CD4-positive, alpha-beta T cell treated with Interleukin-17A for 4 hours (primary cell): ENCODE data around the gene SPATS2L.

Experiments
- DNase-seq: peaks from one replicate; pipeline ENCODE4 v3.0.0-alpha.2; 2020; ENCODE audit warnings: mixed read lengths

SPATS2L gene

GRCh38 chr2:200297100-200297499 is 9.4 kb upstream of the SPATS2L start:
- no peak for DNase-seq

GRCh38 chr2:200297989-200298388 is 8.5 kb upstream of the SPATS2L start:
- DNase-seq: no peak

DNA sequence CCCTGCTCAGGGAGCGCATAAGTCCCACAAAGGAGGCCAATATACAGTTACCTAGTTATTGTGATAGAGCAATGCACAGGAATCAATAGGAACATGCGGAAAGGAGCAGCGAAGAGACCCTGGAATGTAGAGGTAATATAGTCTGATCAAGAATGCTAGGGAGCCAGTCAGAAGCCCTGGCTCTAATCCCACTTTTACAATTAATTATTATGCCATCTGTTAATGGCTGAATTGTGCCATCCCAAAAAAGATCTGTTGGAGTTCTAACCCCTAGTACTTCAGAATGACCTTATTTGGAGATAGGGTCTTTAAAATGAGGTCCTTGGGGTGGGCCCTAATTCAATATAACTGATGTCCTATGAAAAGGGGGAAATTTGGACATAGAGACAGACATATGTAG is 7.7 kb upstream of the SPATS2L start:
- no peak for DNase-seq

DNA sequence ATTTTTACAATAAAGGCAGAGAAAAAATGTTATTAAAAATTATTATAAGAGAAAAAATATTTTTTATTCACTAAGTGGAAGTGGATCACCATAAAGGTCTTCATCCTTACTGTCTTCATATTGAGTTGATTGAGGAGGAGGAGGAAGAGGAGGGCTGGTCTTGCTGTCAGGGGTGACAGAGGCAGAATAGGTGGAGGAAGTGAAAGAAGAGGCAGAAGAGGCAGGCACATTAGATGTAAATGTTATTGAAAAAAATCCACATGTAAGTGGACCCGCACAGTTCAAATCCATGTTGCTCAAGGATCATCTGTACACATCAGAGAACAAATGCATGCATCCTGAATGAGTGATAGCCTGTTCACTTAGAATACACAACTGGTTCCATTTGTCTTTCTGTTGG is 6.4 kb upstream of the SPATS2L start:
- no peak for DNase-seq

- no peak for DNase-seq
Measured at GRCh38 chr2:200300638-200301314, 5.7 kb upstream of the SPATS2L start.

DNA sequence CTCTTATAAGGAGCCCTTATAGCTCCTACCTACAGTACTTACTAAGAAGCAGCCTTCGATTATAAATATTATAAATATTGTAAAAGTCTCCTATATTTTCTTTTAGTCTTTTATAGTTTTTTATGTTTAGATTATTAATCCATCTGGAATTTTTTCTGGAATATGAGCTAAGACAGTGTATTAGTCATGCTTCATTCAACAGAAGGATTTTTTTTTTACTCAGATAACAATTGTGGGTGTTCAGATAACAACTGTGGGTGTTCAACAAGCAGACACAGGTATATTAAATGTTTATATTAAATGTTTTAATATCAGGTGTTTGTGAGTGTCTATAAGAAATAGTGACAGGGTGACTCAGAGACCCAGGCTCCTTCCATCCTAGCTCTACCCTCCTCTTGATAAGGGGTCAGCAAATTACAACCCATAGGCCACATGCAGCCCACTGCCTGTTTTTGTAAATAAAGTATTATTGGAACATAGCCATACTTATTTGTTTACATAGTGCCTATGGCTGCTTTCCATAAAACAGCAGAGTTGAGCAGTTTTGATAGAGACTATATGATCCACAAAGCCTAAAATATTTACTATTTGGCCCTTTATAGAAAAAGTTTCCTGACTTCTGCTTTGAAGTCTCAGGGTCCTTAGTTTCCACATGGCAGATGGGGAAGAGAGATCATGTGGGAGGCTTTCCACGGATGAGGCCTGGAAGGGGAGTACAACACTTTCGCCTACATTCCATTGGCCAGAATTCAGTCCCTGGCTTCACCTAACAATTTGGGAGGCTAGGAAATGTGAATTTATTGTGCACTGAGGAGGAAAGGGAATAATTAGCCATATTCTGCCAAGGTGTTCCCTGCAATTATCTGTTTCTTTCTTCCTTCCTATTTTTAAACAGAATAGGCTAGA is 4.3 kb upstream of the SPATS2L start:
- DNase-seq: no peak

GRCh38 chr2:200302940-200303727 is 3.4 kb upstream of the SPATS2L start:
- no peak for DNase-seq

- peak; percentile 16 for DNase-seq
Measured at GRCh38 chr2:200305797-200306195, 697 bp upstream of the SPATS2L start.

DNA sequence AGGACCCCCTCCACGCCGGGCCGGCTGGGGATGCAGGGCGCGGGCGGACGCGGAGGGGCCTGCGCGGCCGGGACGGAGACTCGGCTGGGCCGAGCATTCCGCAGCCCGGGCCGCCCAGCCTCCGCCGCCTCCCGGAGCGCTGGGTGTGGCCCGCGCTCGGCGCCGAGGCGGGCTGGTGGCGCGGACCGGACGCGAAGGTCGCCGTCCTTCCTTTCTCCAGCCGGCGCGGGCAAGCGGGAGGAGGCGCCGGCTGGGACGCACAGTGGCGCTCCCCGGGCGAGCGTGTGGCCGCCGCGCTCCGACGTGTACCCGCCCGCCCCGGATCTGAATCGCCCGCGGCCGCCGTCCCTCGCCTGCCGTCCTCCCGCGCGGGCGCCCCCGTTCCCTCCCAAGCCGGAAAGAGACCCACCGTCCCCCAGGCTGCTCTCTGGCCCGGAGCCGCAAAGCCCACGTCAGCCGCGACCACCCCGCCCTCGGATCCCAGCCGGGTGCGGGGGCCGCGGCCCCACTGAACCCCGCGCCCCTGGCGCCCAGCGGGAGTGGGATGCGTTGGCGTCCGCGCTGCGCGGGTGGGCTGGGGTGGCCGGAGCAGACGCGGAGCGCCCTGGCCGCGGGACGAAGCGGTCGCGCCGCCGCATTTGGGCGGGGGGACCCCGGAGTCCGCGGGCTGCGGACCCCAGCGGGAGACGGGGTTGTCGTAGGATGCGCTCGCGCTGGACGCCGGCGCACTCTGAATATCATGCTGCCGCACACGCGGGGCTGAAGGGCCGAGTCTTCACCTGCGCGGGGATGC is 634 bp downstream of the SPATS2L start:
- peak; percentile 39 for DNase-seq

- DNase-seq: peak; percentile 55
Measured at GRCh38 chr2:200307724-200308545, 1.4 kb downstream of the SPATS2L start.

- DNase-seq: no peak
Measured at GRCh38 chr2:200308546-200309295, 2.2 kb downstream of the SPATS2L start.

DNA sequence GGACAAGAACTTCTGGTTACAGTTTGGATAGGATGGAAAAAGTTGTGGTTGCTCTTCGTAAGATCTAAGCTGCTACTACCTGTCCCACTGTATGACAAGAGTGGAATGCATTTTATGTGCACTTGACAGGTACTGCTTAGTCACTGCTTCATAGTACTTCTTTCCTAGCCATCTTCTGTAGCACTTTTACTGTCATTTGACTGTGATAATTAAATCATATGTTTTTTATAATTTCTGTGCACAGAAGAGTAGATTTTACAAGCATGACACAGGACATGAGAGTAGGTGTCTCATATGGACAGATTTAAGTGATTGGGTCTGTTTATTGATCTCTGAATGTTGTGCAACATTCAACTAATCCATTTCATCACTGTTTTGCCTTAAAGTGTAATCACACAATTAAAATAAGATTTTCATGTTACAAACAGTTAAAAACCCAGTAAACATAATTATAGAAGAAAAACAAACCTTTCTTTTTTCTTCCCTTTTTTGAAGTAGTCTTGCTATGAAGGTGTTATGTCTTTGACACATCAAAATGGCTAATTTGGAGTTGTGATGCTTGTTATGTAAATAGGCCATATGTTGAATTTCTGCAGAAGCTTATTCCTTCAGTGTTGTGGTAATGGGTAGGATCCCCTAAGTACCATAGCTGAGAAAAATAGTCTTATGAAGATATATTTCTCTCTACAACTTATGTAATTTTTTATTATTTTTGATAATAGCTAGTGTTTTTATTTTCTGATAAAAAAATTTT is 3.0 kb downstream of the SPATS2L start:
- no peak for DNase-seq

DNA sequence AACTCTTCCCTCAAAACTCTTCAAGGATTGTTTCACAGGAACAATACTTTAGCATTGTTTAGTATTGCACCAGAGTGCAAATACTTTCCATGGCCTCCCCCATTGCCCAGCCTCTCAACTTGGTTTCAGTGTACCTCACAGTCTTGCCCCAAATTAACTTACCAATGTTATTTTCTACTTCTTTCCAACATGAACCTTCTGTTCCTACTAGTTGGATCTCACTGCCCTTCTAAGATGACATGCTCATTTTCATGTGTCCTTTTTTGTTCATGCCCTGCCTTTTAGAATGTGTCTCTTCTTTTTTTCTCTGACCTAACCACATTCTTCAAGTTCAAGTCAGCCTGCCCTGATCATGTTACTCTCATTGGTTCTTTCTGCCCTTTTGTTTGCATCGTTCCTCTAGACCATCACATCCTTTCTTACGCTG is 4.1 kb downstream of the SPATS2L start:
- no peak for DNase-seq

DNA sequence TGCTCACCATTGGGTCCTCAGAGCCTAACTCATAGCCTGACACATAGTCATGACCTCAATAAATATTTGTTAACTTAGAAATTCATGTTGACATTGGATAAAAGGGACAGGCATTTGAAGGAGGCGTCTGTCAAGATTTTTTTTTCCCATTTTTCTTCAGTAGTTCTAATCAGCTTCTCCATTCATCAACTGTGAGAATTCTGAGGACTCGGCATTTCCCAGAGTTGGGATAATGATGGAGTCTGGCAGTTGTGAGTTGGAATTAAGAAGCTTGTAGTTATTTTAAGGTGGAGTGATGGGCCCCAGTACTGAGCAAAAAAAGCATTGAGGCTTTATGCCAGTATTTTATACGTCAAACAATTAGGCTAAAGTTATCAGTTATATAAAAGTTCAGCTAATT is 4.6 kb downstream of the SPATS2L start:
- DNase-seq: no peak

DNA sequence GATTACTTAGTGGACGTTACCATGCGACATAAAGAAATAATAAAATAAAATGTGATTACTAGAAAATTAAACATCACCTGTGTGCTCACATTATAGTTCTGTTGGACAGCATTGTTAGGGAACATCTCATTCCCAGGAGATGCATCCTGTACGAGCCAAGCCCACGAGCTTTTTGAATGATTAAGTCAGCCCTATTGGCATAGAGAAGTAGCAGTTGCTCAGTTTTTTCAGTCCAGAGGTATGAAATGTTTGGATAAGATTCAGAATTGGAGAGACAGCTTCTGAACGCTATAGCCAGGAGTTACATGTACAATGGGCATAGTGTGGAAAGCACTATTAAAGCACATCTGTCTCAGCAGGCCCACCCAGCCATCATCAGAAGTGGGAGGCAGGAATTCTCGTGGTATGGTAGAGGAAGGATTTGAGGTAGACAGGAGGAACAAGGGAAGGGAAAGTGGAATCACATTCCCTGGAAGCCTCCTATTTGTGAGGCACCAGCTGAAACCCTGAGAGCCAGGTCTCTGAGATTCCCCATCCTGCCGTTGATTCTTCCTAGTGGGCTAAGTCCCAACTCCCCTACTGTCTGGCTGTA is 8.6 kb downstream of the SPATS2L start:
- no peak for DNase-seq

DNA sequence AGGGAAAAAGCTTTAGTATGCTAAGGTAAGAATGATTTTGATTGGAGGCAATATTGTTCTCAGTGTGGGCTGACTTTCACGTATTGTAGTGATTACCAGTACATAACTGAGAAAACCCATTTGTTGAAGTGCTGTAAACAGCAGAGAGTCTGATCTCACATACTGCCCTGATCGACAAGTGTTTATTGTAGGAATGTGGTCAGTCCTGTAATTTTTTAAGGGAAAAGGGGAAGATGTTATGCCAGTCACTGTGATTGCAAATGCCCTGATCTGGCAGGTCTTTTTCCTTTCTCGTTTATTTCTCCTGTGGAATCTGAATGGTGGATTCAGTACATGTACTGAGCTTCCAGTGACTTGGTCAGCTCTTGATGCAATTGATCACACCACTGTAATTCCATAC is 11.5 kb downstream of the SPATS2L start:
- DNase-seq: no peak

DNA sequence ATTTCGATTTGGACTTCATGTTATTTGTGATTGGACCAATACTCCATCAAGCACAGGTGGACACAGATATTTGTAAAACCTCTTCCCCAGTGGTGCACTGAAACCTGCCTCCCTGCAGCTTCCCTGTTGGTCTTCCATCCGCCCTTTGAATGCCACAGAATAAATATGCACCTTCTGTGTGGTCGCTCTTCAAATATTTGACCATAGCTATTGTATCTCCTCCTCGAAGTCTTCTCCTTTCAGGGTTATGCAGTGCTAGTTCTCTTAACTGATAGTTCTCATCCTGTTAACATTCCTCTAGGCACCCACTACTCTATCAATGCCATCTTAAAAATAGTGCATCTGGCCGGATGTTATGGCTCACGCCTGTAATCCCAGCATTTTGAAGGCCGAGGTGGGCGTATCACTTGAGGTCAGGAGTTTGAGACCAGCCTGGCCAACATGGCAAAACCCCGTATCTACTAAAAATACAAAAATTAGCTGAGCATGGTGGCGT is 12.5 kb downstream of the SPATS2L start:
- no peak for DNase-seq

DNA sequence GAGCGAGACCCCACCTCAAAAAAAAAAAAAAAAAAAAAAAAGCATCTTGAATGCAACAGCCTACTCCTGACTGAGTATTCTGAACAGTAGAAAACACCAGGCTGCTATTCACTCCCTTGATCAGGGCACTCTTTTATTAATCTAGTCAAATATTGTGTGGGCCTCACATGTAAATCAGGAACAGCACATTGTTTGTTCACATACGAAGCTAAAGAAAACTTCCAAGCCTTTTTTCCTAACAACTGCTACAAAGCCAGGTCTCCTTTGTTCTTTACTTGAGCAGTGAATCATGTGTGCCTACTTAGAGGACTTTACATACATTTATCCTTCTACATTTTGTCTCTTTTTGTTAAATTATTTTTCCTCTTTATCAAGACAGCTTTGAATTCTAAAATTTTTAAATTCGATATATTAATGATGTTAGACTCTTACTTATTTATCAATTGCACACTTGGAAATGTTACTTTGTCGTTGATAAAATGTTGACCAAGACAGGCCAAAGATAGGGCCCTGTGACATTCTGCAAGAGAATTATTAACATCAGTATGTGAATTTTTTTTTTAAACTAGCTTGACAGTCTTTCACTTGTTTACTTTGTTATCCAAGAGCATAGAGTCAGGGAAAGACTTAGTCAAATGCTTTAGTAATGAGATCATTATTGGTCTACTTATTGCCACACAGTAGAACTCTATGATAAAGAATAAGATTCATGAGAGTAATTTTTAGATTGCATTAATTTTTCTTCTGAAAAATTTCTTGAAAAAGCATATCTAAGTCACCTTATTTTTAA is 13.2 kb downstream of the SPATS2L start:
- DNase-seq: no peak

DNA sequence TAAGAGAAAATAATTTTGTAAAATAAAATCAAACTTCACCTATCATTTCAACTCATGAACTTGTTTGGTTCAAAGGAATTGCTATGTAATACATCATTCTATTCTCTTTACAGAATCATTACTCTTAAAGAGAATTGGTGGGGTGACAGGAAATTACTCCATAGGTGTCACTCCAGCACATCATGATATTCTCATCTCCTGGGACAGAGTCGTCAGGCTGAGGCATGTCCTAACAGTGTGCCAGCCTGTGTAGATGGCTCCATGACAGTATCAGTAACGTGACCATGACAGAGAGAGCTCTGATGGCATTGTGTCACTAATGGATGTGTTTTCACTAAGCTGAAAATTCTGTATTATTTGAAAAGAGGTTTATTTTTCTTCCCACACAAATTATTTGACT is 13.9 kb downstream of the SPATS2L start:
- DNase-seq: no peak
